Erythroblast (primary cell): ENCODE data around the gene UQCRC1.

Experiments
- GATA1 ChIP-seq: IDR thresholded peaks from 2 replicates; pipeline ENCODE4 v1.6.1; 2011; ENCODE audit warnings: low read depth, mild to moderate bottlenecking, control low read depth, low read length, moderate library complexity
- POLR2A ChIP-seq: IDR thresholded peaks from 2 replicates; pipeline ENCODE4 v1.6.1; 2011; ENCODE audit warnings: mild to moderate bottlenecking, low read length

DNA sequence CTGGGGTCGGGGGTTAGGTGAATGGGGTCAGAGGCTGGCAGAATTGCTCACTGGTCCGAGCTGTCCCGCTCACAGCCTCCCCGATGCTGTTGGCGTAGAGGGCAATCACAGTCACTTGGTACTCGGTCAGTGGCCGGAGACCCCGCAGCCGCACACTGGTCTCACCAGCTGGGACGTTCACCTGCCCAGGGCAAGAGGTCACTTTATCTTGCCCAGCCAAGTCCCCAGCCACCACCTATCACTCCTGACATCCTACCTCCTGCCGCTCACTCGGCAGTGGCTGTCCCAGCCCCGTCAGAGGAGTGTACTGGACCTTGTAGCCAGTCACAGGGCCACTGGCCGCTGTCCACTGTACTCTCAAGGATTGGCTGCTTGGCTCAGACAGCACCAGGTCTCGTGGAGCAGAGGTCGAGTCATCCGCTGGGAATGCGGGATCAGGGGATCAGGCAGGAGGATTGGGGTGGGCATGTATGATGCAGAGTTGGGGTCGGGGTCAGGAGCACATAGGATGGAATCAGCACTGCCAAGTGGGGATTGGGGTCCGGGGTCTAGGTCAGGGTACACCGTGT is 16.8 kb downstream of the UQCRC1 start:
- TF ChIP-seq POLR2A (no peak), GATA1 (no peak)
